ENCODE results near the gene ADGB.
"Not testable (repeated sequence)": the region's sequence is repeated elsewhere in the genome, so short reads cannot be mapped to it uniquely, and the experiment has no call there.

Gene ADGB

GRCh38 chr6:146819596-146820320 lies 221.0 kb downstream of the ADGB start:
- no peak for DNase-seq (ENCODE audit: low read depth in 3 of 3)

DNA sequence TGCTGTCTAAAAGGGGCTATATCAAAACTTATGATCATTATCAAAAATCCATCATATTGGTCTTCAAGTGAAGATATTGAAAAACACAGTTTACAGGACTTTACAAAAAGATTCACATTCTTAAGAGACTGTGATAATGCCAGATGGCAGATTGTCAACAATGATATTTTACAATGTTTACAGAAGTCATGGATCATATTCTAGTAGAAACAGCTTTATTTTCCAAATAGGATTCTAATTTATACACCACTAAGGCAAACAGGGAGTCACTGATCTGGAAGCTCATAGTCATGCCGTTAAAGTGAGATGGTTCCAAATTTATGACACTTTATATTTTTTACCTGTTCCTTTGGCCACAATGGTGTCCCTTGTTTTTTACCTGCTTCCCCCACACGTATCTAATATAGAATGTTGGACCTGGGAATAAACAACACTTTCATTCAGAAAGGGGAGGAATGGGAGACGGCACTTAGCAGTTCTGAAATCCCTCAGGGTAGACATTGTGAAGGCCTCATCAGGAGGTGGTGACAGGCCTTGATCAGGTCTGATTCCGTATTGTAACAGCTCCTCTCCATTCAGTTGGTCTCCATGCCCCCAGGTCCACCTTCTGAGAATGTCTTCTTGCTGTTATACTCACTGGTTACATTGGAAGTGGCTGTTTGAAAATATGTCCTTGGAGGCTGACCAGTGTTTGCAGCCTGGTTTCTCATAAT lies 228.6 kb downstream of the ADGB start:
- DNase-seq (ENCODE audit: low read depth in 3 of 3) = no peak

GRCh38 chr6:146829792-146830565 lies 231.2 kb downstream of the ADGB start:
- no peak for DNase-seq (ENCODE audit: low read depth in 3 of 3)

GRCh38 chr6:146833157-146833556 lies 234.4 kb downstream of the ADGB start:
- DNase-seq (ENCODE audit: low read depth in 3 of 3) = no peak

GRCh38 chr6:146840216-146840615 lies 241.4 kb downstream of the ADGB start:
- no peak for DNase-seq (ENCODE audit: low read depth in 3 of 3)

GRCh38 chr6:146840641-146841040 lies 241.9 kb downstream of the ADGB start:
- DNase-seq (ENCODE audit: low read depth in 3 of 3) = no peak

DNA sequence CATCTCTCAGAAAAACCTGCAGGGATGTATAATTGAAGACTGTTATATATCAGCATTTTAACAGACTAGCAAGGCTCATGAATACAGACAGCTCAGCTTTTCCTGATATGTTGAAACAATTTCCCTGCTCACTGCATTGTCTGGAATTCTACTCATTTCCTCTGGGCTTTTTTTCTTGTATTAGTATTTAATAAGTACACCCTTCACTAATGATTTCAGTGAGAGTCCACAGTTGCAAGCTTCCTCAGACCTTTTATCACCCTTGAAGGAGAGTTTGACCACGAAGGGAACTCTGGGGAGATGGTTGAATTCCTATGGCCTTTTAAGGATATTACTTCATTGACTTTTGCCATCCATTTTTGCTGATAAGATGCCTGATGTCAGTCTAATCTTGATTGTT lies 248.7 kb downstream of the ADGB start:
- DNase-seq (ENCODE audit: low read depth in 3 of 3) = no peak

DNA sequence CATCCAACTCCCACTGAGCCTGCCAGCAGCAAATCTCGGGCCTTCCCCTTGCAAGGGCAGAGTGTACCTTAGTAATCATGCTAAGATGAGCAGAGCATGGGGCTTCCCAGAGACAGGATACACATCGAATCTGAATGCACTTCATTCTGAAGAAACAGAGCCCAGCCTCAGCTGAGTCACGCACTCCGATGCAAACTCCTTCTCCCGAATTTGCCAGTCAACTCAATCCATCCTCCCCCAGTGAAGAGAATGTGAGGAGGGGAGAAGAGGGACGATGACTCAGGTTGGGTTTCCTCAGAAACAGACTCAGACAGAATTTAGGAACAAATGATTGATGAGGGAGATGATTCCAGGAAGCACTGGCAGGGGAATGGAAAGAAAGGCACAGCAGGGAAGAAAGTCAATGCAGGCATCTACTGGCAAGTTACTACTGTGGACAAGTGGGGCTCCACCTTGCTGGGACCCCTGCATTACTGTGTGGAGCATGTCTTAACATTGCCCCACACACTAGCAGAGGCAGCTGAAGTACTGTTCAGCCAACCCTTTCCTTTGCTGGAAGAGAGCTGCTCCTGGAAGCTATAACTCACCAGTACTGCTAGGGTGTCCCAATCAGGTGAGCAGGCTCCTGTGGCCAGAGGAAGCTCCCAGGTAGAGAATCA lies 251.6 kb downstream of the ADGB start:
- no peak for DNase-seq (ENCODE audit: low read depth in 3 of 3)

GRCh38 chr6:146850981-146851380 lies 252.2 kb downstream of the ADGB start:
- DNase-seq (ENCODE audit: low read depth in 3 of 3) = no peak

- DNase-seq (ENCODE audit: low read depth in 3 of 3) = no peak
These were observed 253.1 kb downstream of the ADGB start for GRCh38 chr6:146851837-146852236.

DNA sequence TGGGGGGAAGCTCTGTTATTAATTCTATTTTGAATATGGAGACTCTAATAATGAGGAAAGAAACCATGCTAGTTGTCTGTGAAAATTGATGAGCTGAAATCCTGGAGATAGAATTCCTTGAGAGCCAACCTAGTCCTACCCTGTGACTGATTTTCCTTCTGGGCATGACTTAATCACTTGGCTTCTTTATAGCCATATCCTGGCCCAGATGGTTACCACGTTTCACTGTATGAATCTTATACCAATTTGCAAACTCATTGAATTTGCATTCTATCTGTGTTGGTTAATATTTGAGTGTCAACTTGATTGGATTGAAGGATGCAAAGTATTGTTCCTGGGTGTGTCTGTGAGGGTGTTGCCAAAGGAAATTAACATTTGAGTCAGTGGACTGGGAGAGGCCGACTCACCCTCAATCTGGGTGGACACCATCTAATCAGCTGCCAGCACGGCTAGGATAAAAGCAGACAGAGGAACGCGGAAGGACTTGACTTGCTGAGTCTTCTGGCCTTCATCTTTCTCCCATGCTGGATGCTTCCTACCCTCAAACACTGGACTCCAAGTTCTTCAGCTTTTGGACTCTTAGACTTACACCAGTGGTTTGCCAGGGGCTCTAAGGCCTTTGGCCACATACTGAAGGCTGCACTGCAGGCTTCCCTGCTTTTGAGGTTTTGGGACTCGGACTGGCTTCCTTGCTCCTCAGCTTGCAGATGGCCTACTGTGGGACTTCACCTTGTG lies 255.9 kb downstream of the ADGB start:
- not testable (repeated sequence) for DNase-seq (ENCODE audit: low read depth in 3 of 3)

GRCh38 chr6:146855889-146856288 lies 257.1 kb downstream of the ADGB start:
- DNase-seq (ENCODE audit: low read depth in 3 of 3) = no peak

DNA sequence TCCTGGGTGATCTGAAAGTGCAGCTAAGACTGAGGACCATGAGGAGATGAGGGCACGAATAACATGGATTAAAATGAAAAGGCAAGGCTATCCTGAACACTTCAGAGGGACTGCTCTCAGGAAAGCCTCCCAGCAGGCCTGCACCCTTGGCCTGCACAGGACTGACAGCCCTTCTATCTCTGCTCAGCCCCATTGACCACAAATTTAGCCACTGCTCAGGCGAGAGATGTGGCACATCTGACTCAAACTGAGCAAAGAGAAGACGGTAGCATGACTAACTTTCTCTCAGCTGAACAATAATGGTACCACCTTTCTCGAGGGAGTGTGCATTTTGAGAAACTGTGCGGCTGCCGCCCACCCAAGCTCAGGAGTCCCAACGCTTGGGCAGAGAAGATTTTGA lies 257.5 kb downstream of the ADGB start:
- DNase-seq (ENCODE audit: low read depth in 3 of 3) = no peak

GRCh38 chr6:146857180-146857979 lies 258.6 kb downstream of the ADGB start:
- DNase-seq (ENCODE audit: low read depth in 3 of 3) = peak; percentile 43 to 58 (median 53)

DNA sequence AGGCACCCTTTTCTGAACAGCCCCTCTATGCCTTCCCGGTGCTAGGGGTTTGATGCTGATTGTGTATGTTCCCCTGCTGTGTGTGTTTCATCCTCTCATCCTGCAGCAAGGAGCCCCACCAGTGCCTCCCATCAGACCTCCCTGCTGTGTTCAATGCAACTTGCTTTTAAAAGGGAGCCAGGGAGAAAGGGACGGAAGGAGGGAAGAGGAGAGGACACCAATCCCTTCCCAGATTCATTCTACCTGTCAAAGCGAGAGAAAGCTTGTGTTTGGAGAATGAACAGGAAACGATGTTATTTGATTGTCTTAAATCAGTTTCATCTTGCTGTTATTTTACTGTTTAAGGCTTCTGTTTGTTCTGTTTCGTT lies 259.2 kb downstream of the ADGB start:
- peak in 1 of 3 experiments; percentile 4 for DNase-seq (ENCODE audit: low read depth in 3 of 3)

DNA sequence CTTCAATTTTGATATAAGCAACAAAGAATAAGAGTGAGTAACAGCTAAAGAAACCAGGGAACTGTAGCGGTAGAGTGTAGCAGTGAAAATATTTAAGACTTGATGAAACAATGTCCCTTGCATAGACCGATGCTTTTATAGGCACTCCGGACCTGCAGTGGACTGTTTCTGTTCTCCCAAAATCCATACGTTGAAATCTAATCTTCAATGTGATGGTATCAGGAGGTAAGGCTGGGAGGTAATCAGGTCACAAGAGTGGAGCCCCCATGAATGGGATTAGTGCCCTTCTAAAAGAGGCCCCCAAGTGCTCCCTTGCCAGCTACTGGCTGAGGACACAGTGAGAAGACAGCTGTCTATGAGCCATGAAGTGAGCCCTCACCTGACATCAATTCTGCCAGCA lies 260.4 kb downstream of the ADGB start:
- no peak for DNase-seq (ENCODE audit: low read depth in 3 of 3)

- no peak for DNase-seq (ENCODE audit: low read depth in 3 of 3)
These were observed 261.2 kb downstream of the ADGB start for GRCh38 chr6:146859795-146860495.

- DNase-seq (ENCODE audit: low read depth in 3 of 3) = no peak
These were observed 261.8 kb downstream of the ADGB start for GRCh38 chr6:146860583-146860982.

DNA sequence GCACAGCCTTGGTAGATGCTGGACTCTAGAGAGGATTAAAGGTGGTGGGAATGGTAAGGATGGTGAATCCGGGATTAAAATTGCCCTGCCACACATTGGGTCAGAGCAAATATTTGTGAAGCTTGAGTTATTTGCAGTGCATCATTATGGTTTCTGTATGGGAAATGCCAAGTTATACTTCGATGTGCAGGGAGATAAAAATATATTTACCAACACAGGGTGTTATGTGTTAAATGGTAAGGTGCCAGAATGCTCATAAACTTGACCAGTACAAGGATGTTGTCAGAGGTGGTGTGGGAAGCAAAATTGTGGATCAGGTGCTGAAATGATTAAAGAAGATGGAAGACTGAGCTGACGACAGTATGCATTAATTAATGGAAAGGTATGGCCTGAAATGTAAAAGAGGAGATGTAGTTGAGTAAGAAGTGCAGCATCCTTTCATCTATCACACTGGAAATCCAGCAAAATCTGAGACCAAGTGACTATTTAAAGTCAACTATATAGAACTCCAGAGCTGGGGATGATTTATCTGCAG lies 262.3 kb downstream of the ADGB start:
- DNase-seq (ENCODE audit: low read depth in 3 of 3) = no peak

DNA sequence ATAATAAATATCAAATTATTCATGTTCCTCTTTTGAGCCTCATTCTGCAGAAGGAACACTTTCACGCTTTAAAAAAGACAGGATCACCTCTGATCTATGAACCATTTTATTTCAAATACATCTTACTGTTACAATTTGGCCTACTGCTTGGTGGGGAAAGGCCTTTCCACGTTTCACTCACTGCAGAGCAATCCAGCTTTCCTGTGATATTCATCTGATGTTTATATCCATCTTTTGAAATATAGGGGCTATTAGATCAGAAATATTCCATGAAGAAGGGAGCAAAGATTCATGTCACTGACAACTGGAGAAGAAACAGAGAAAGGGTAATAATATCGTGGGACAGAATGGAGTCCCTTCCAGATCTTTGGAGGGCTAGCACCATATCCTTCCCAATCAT lies 262.9 kb downstream of the ADGB start:
- DNase-seq (ENCODE audit: low read depth in 3 of 3) = no peak

Data from stimulated activated CD4-positive, alpha-beta T cell treated with anti-CD3 and anti-CD28 coated beads, TNF-alpha, amount 100 ng/mL, for 4 hours (primary cell).